NCI-H1436 (cell line): ENCODE results near the gene PPARA.
"Not testable (repeated sequence)": the region's sequence is repeated elsewhere in the genome, so short reads cannot be mapped to it uniquely, and the experiment has no call there.

Source experiments
- DNase-seq: peaks from one replicate; lab custom pipeline; 2025; lab: John Stamatoyannopoulos, UW

PPARA gene

DNA sequence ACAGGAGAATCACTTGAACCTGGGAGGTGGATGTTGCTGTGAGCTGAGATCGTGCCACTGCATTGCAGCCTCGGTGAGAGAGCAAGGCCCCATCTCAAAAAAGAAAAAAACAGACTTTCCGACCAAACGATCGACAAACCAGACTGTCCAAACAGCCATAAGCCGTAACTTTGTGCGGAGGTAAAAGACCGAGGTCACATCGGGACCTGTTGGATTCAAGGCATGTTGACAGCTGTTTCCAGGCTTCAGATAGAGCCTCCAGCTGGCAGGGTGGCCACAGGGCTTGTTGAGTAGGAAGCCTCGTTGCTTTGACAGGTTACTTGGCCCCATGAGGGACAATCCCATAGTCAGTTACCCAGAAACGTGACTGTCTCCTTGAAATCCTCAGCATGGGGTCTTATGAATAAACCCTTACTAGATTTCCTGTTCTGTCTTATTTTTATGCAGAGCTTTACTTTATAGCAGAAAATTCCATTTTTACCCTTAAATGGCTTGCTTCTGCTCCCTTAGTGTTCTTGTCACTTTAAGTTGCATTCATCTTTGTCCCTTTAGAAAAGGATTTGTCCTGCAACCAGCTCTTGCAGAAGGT lies 22.3 kb downstream of the PPARA start:
- no peak for DNase-seq

DNA sequence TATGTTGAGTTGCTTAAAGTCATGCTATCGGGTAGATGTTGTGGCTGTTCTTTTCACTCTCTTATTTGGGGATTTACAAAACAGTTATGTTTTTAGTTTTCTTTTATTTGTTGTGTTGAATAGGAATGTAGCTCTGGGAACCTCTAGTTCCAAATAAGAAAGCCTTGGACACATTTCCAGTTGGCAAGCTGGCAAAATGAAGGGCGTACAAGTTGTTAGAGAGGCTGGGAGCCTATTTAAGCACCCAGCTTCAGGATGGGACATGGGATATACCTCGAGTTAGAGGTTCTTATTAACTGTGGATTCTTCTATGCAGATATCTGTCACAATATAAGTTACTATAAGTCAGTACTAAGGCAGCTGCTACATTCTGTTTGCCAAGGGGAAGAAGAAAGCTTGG lies 22.8 kb downstream of the PPARA start:
- no peak for DNase-seq

DNA sequence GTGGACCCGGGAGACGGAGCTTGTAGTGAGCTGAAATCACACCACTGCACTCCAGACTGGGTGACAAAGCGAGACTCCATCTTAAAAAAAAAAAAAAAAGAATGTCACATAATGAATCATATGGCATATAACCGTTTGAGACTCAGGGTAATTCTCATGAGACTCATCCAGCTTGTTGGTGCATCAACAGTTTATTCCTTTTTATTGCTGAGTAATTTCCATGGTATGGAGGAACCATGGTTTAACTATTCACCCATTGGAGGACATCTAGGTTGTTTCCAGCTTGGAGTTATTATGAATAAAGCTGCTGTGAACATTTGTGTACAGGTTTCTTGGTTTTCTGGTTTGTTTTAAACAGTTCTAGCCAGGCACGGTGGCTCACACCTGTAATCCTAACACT lies 25.3 kb downstream of the PPARA start:
- DNase-seq: no peak

DNA sequence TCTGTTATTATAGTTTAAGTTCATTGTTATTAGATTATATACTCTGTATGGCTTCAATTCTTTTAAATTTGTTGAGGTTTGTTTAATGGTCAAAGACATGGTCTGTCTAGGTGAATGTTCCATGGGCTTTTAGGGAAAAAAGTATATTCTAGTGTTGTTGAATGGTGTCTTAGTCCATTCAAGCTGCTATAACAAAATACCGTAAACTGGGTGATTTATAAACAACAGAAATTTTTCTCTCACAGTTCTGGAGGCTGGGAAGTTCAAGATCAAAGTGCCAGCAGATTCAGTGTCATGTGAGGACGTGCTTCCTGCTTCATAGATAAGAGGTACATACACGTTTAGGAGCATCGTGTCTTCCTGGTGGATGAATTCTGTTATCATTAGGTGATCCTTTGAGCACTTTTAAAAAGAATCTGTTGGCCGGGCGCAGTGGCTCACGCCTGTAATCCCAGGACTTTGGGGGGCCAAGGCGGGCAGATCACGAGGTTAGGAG lies 26.2 kb downstream of the PPARA start:
- DNase-seq: no peak

DNA sequence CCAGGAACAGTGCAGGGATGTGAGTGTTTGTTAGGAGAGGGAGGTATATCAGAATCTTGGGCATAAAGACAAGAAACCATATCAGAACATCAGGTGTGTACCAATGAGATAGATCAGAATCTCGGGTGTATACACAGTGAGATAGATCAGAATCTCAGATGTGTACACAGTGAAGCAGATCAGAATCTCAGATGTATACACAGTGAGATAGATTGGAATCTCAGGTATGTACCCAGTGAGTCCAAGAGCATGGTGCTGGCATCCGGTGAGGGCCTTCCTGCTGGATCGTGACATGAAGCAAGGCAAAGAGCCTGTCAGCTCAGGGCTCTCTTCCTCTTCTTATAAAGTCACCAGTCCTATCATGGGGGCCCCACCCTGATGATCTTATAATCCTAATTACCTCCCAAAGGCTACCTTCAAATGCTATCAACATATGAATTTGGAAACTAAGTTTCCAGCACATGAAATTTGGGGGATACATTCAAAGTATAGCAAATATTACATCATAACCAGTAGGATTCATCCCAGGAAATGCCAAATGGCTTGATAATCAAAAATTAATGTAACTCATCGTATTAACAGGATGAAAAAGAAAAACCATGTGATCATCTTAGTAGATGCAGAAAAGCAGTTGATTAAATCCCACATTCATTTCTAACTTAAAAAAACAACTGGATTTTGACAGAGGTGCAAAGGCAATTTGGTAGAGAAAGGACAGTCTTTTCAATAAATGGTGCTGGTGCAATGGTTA lies 28.6 kb downstream of the PPARA start:
- no peak for DNase-seq

DNA sequence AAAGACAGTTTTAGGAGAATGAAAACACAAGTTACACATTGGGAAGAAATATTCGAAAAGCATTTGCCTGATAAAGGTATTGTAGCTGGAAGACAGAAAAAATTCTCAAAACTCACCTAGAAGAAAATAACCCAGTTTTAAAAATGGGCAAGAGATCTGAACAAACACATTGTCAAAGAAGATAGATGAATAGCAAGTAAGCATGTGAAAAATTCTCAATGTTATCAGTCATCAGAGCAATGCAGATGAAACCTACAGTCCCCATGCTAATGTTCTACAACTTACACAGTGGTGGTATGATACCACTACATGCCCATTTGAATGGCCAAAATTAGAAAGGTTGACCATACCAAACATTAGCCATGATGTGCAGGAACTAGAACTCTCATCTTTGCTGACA lies 29.4 kb downstream of the PPARA start:
- no peak for DNase-seq

DNA sequence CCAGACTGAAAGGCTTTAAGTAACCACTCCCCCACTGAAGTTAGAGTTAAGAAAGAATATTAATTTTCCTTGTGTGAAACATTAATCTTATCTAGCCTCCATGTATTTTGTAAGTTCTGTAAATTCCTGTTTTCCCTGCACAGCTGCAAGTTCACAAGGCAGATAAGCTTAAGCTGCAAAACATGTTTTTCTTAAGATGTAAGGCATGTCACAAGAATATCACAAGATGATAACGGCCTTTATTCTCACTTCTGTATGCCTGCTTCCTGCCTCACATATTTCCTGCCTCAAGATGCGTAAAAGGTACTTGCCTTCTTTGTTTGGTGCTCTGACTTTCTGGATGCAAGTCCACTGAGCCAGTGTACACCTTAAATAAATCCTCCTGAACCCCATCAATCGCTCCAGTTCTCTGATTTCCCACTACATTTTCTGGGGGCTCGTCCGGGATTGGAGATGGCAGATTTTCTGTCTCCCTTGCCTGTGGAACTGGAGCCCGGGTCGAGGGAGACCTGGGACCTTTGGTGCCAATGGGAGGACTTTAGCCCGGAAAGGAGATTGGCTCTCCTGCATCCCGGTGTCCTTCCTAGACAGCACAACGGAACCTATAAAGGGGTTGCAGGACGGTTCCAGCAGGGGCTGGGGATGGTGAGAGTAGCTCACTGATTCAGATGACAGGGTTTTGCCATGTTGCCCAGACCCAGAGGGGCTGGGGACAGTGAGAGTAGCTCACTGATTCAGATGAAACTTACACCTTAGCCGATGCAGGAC lies 30.2 kb downstream of the PPARA start:
- DNase-seq: no peak

- no peak for DNase-seq
Observed at GRCh38 chr22:46183733-46184132, 33.4 kb downstream of the PPARA start.

- DNase-seq: no peak
Observed at GRCh38 chr22:46185283-46185682, 35.0 kb downstream of the PPARA start.

DNA sequence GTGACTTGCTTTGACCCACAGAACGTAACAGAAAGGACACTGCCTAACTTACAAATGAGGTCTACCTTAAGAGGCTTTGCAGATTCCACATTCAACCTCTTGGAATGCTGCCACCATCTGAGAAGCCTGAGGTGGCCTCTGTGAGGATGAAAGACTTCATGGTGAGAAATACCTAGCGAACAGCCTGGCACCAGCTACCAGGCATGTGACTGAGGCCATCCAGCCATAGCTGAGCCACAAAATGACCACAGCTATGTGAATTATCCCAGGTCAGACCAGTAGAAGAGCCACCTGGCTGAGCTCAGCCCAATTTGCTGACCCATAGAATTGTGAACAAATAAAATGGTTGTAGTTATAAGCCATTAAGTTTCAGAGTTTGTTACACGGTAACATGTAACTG lies 37.5 kb downstream of the PPARA start:
- no peak for DNase-seq

GRCh38 chr22:46192210-46192993 lies 42.1 kb downstream of the PPARA start:
- DNase-seq: peak; percentile 52

DNA sequence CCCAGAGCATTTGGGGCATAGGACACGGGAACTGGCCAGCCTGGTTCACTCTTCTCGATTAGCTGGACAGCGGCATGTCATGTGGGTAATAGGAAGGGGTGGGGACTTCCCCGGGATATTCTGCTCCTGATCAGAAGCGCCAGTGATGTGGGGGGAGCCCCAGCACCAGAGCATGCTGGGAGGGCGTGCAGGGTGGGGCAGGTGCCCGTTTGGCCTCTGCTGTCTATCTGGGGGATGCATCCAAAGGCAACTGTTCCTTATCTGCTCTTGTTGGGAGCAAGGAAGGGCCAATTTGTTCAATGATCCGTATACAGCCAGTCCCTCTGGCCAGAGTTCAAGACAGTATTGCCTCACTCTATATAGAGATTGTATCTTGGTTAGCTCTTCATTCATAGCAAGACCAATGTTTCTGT lies 43.6 kb downstream of the PPARA start:
- DNase-seq: no peak

DNA sequence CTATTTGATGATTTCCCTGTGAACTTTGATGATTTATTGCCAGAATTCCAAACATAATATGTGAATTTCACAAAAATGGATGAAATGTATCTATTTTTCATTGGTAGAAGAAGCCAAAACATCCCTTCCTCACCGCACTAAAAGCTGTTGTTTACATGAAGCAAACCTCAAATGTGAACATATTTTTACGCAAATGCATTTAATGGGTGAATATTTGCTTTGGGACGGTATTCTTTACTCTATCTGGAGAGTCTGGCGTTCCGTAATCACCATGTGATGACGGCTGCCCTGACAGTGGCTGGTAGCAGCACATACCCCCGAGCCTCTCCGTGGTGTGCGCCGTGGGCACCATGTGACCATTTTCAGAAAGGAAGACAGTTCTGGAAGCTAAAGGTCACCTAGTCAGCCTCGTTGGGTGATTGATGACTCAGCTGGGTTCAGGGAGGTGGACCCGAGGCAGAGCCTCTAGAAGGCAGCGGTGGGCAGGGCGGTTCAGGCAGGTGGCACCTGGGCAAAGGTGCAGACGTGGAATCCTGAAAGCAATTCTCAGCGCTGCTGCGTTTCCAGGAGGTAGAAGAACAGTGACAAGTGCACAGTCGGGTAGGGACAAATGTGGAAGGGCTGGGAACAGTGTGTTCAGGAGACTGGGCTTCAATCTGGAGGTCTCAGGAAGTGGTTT lies 45.3 kb downstream of the PPARA start:
- DNase-seq: no peak

- no peak for DNase-seq
Observed at GRCh38 chr22:46196278-46196677, 46.0 kb downstream of the PPARA start.

GRCh38 chr22:46198274-46198673 lies 47.9 kb downstream of the PPARA start:
- no peak for DNase-seq

DNA sequence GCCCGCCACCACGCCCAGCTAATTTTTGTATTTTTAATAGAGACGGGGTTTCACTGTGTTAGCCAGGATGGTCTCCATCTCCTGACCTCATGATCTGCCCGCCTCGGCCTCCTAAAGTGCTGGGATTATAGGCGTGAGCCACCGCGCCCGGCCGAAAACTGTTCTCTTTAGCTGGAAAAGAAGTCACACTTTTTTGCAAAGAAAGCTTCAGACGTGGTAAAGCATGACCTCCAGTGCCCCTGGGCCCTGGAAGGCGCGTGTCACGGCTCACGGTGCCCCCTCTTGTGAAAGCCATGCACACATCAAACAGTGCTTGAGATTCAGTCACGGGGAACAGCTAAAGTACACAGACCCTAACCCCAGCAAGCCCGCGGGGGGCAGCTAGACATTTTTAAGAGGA lies 48.5 kb downstream of the PPARA start:
- DNase-seq: not testable (repeated sequence)

DNA sequence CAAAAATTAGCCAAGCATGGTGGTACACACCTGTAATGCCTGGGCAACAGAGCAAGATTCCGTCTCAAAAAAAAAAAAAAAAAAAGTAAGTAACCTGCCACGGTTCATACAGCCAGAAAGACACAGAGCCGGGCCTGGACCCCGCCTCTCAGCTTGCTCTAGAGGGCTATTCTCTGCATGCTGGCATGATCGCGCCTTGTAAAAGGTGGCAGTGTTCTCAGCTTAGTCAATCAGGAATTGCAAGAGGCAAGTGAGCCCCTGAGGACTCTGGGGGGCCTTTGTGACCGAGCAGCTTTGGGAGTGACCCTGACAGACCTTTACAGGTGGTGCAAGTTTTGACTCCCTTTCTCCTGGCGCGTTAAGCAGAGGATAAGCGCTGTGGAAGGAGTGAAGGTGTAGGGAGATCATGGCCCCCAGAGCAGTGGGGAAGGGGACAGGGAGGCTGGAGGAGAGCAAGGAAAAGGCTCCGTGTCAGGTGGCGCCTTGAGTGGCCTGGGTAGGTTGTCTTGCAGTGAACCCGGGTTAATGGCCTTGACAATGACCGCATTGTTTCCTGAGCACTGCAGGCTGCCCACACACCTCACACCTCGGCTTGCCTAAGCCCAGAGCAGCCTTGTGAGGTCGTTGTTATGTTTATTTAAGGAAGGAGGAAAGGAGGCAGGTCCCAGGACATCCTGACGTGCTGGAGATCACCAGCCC lies 50.9 kb downstream of the PPARA start:
- DNase-seq: no peak

DNA sequence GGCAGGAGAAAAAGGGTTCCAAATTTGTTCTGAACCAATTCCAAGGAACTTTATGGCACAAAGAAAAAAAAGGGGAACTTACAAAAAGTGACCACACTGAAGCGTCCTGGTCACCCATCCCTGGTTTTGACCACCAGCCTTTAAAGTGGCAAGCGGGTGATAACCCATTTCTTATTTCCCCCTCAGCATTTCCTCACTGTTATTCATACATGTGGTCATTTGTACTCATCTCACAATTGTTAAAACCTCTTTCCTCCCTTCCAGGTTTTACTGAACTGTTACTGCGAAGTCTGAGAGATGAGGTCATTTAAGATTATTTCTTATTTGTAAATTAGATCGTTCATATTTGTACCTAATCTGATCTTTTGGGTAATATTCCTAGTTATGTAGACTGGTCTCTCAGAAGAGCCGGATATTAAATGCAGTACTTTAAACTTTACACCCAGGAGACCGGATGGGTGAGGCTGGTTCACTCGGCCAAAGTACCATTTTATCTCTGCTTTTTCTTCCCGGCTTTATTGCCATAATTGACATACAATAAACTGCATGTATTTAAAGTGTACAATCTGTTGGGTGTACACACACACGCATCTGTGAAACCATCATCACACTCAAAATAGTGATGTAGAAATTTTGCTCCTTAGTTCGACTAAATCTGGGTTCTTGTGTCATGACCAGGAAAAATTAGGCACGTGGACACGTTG lies 52.7 kb downstream of the PPARA start:
- no peak for DNase-seq

- no peak for DNase-seq
Observed at GRCh38 chr22:46203601-46203980, 53.3 kb downstream of the PPARA start.

DNA sequence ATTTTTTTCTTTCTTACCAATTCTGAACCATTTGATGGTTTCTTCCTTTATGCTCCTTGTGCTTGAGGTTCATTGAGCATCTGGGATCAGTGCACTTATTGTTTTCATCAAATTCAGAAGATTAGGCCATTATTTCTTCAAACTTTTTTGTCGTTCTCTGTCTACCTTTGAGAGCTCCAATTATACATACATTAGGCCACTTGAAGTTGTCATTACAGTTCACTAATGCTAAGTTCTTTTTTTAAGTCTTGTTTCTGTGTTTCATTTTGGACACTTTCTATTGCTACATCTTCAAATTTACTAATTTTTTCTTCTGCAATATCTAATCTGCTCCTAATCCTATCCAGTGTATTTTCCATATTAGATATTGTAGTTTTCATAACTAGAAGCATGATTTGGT lies 58.9 kb downstream of the PPARA start:
- DNase-seq: no peak
